GM23338 (cell line): ENCODE results near the gene CD9. TPM values are rescaled to one million over a fixed set of nuclear protein-coding genes. Genes with fewer than 3 reads are reported as not detected.

Source experiments
- ATAC-seq: fragments of 200-7000 bp; cut with Tn5 transposase; 3 replicates; pipeline ENCODE4 v1.9.1; 2020
- DNase-seq: peaks from one replicate; pipeline ENCODE4 v3.0.0-alpha.2; 2015; ENCODE audit warnings: low spot score
- H2AFZ ChIP-seq: fragments of 200-600 bp; sonication (generic); 2 replicates; pipeline ENCODE4 v1.8.0; 2016; ENCODE audit warnings: antibody characterized with exemption, mild to moderate bottlenecking, moderate library complexity
- H3F3A ChIP-seq: fragments of 200-600 bp; sonication (generic); replicated peaks from 2 replicates; pipeline ENCODE4 v1.8.0; 2017; ENCODE audit warnings: antibody characterized with exemption, mixed run types, low read depth
- H3K27ac ChIP-seq: fragments of 200-600 bp; sonication (generic); 2 replicates; pipeline ENCODE4 v1.6.1; 2016; ENCODE audit warnings: low read depth
- H3K27me3 ChIP-seq: fragments of 200-600 bp; sonication (generic); 2 replicates; pipeline ENCODE4 v1.8.0; 2016; ENCODE audit warnings: mild to moderate bottlenecking, mixed run types, moderate library complexity; ENCODE audit not compliant: insufficient read depth
- H3K36me3 ChIP-seq: fragments of 200-600 bp; sonication (generic); 2 replicates; pipeline ENCODE4 v1.8.0; 2016; ENCODE audit warnings: mild to moderate bottlenecking; ENCODE audit not compliant: insufficient read depth
- H3K4me1 ChIP-seq: fragments of 200-600 bp; sonication (generic); 2 replicates; pipeline ENCODE4 v1.8.0; 2016; ENCODE audit warnings: mild to moderate bottlenecking, moderate library complexity; ENCODE audit not compliant: insufficient read depth
- H3K4me2 ChIP-seq: fragments of 200-600 bp; sonication (generic); 2 replicates; pipeline ENCODE4 v1.7.1; 2017; ENCODE audit warnings: mixed run types
- H3K4me3 ChIP-seq: fragments of 200-600 bp; sonication (generic); 2 replicates; pipeline ENCODE4 v1.6.1; 2016; ENCODE audit warnings: mixed run types
- H3K79me2 ChIP-seq: fragments of 200-600 bp; sonication (generic); replicated peaks from 2 replicates; pipeline ENCODE4 v1.8.0; 2017; ENCODE audit warnings: mild to moderate bottlenecking; ENCODE audit not compliant: insufficient read depth
- H3K9me2 ChIP-seq: fragments of 200-600 bp; sonication (generic); 2 replicates; pipeline ENCODE4 v1.8.0; 2017; ENCODE audit not compliant: insufficient read depth
- H4K20me1 ChIP-seq: fragments of 200-600 bp; sonication (generic); replicated peaks from 2 replicates; pipeline ENCODE4 v1.8.0; 2017; ENCODE audit warnings: mild to moderate bottlenecking; ENCODE audit not compliant: insufficient read depth
- H3K27ac Mint-ChIP-seq: 2 replicates; pipeline ENCODE4 v1.8.0; 2020; ENCODE audit warnings: inconsistent platforms, mild to moderate bottlenecking, moderate library complexity, mixed read lengths
- H3K27me3 Mint-ChIP-seq: 3 replicates; pipeline ENCODE4 v1.8.0; 2022; ENCODE audit warnings: low read depth, mild to moderate bottlenecking, moderate library complexity, mixed read lengths, inconsistent platforms; ENCODE audit not compliant: insufficient read depth, poor library complexity
- H3K36me3 Mint-ChIP-seq: 3 replicates; pipeline ENCODE4 v1.8.0; 2021; ENCODE audit warnings: low read depth, mild to moderate bottlenecking, inconsistent platforms, moderate library complexity, mixed read lengths
- H3K4me1 Mint-ChIP-seq: 3 replicates; pipeline ENCODE4 v1.8.0; 2020; ENCODE audit warnings: mild to moderate bottlenecking, inconsistent platforms, mixed read lengths
- H3K4me3 Mint-ChIP-seq: 3 replicates; pipeline ENCODE4 v1.8.0; 2021; ENCODE audit warnings: moderate library complexity, mild to moderate bottlenecking, inconsistent platforms, mixed read lengths
- H3K9me3 Mint-ChIP-seq: 3 replicates; pipeline ENCODE4 v1.8.0; 2020; ENCODE audit warnings: moderate library complexity, mild to moderate bottlenecking, inconsistent platforms, mixed read lengths
- ETS1 ChIP-seq: IDR thresholded peaks from 2 replicates; pipeline ENCODE4 v1.6.1; 2016; ENCODE audit warnings: antibody characterized with exemption
- EZH2 ChIP-seq: fragments of 200-600 bp; sonication (generic); IDR thresholded peaks from one replicate; pipeline ENCODE4 v1.8.0; 2017; ENCODE audit warnings: antibody characterized with exemption, mild to moderate bottlenecking, low read depth; ENCODE audit not compliant: unreplicated experiment
- NANOG ChIP-seq: IDR thresholded peaks from 2 replicates; pipeline ENCODE4 v1.6.1; 2016; ENCODE audit warnings: antibody characterized with exemption, borderline replicate concordance
- POLR2AphosphoS5 ChIP-seq: IDR thresholded peaks from 2 replicates; pipeline ENCODE4 v1.6.1; 2016; ENCODE audit warnings: antibody characterized with exemption, low read depth
- STAT1 ChIP-seq: IDR thresholded peaks from one replicate; pipeline ENCODE4 v1.6.1; 2016; ENCODE audit warnings: antibody characterized with exemption; ENCODE audit not compliant: unreplicated experiment
- ZNF114 ChIP-seq: fragments of 250-450 bp; sonication (Bioruptor Pico); IDR thresholded peaks from 2 replicates; pipeline ENCODE4 v1.5.0; 2020; ENCODE audit warnings: mild to moderate bottlenecking, moderate library complexity
- ZNF331 ChIP-seq: fragments of 250-450 bp; sonication (Bioruptor Pico); IDR thresholded peaks from 2 replicates; pipeline ENCODE4 v1.5.0; 2020; ENCODE audit warnings: low read depth, mild to moderate bottlenecking, moderate library complexity
- polyA plus RNA-seq: library from polyadenylated mRNA; unstranded; fragments of >200 nt; fragmentation: Nextera tagmentation; extraction: Ambion mirVana; gene quantifications from 2 replicates; pipeline ENCODE4 v1.2.1, GENCODE V29; 2016
- total RNA-seq: library from RNA; depleted of rRNA; stranded (reverse); fragments of >200 nt; shearing (Covaris generic); gene quantifications from 2 replicates; pipeline ENCODE4 v1.2.3, GENCODE V29; 2014

Gene CD9
- total and polyA plus RNA-seq, 2 experiments from 2014 or later = 222 to 251 TPM

- Histone ChIP-seq H3K79me2 (no peaks in the 10 kb centered on the region), H3K4me1 (peaks cover 10% of the 10 kb centered on the region), H3K36me3 (no peaks in the 10 kb centered on the region), H3K27me3 (no peaks in the 10 kb centered on the region), H3F3A (0 out of 2 replicates have a peak, but pooled peaks cover 3% of the 10 kb centered on the region), H3K4me3 (no peak overlapping the region), H2AFZ (peak overlapping the region; percentile 72; the same call in 1 of the 2 replicates), H4K20me1 (no peaks in the 10 kb centered on the region), H3K27ac (no peak overlapping the region), H3K4me2 (no peak overlapping the region), H3K9me2 (no peaks in the 10 kb centered on the region)
- H3K4me1 Mint-ChIP-seq = peaks cover 17% of the 10 kb centered on the region
- no peak overlapping the region for H3K27ac Mint-ChIP-seq
- H3K9me3 Mint-ChIP-seq = peaks cover 4% of the 10 kb centered on the region; the same call in 1 of the 3 replicates
- H3K27me3 Mint-ChIP-seq = peaks cover 7% of the 10 kb centered on the region
- no peak for ATAC-seq
- no peak for TF ChIP-seq POLR2AphosphoS5
- TF ChIP-seq ZNF114 (CRISPR knock-in tag) = no peak
- no peak for TF ChIP-seq NANOG
- no peak for TF ChIP-seq STAT1
- TF ChIP-seq ZNF331 = no peak
- no peak for DNase-seq
- H3K36me3 Mint-ChIP-seq = no peaks in the 10 kb centered on the region; the same call in 2 of the 3 replicates
- H3K4me3 Mint-ChIP-seq = no peak overlapping the region
These were observed 62.4 kb downstream of the CD9 start for GRCh38 chr12:6262623-6263022.

GRCh38 chr12:6263931-6264330, 63.7 kb downstream of the CD9 start:
- peak overlapping the region; percentile 86 for H2AFZ ChIP-seq
- peaks cover 8% of the 10 kb centered on the region for H3K27me3 Mint-ChIP-seq
- DNase-seq (no peak), ATAC-seq (peak; percentile 44)
- no peaks in the 10 kb centered on the region for H3K9me2 ChIP-seq
- H3K4me1 ChIP-seq = peaks cover 18% of the 10 kb centered on the region
- H3K4me2 ChIP-seq = no peak overlapping the region
- no peak overlapping the region for H3K27ac ChIP-seq
- no peaks in the 10 kb centered on the region for H3K79me2 ChIP-seq
- H3F3A ChIP-seq = 0 out of 2 replicates have a peak, but pooled peaks cover 3% of the 10 kb centered on the region
- H4K20me1 ChIP-seq = no peaks in the 10 kb centered on the region
- H3K4me3 ChIP-seq = no peak overlapping the region
- no peak overlapping the region for H3K27ac Mint-ChIP-seq
- no peaks in the 10 kb centered on the region for H3K36me3 ChIP-seq
- H3K27me3 ChIP-seq = no peaks in the 10 kb centered on the region
- no peak overlapping the region for H3K4me3 Mint-ChIP-seq
- H3K36me3 Mint-ChIP-seq = no peaks in the 10 kb centered on the region; the same call in 2 of the 3 replicates
- H3K4me1 Mint-ChIP-seq = peaks cover 26% of the 10 kb centered on the region
- TF ChIP-seq ETS1 (no peak), EZH2 (no peak)
- H3K9me3 Mint-ChIP-seq = no peaks in the 10 kb centered on the region

GRCh38 chr12:6264402-6265037, 64.3 kb downstream of the CD9 start:
- no peak overlapping the region for H3K27ac ChIP-seq
- no peaks in the 10 kb centered on the region for H3K36me3 ChIP-seq
- H2AFZ ChIP-seq = peak overlapping the region; percentile 86
- H3K4me3 ChIP-seq = no peak overlapping the region
- H3K9me3 Mint-ChIP-seq = no peaks in the 10 kb centered on the region; the same call in 2 of the 3 replicates
- H3K27me3 ChIP-seq = no peaks in the 10 kb centered on the region
- peaks cover 29% of the 10 kb centered on the region for H3K4me1 Mint-ChIP-seq
- H3K4me3 Mint-ChIP-seq = no peak overlapping the region
- H3K27me3 Mint-ChIP-seq = peaks cover 8% of the 10 kb centered on the region
- no peaks in the 10 kb centered on the region for H3K79me2 ChIP-seq
- peaks cover 24% of the 10 kb centered on the region for H3K4me1 ChIP-seq
- no peak for DNase-seq
- no peaks in the 10 kb centered on the region for H3K9me2 ChIP-seq
- no peak for TF ChIP-seq EZH2
- no peak for TF ChIP-seq POLR2AphosphoS5
- TF ChIP-seq ETS1 = no peak
- TF ChIP-seq ZNF331 = no peak
- TF ChIP-seq NANOG = no peak
- ATAC-seq = no peak
- no peaks in the 10 kb centered on the region; the same call in 2 of the 3 replicates for H3K36me3 Mint-ChIP-seq
- H4K20me1 ChIP-seq = no peaks in the 10 kb centered on the region
- no peak overlapping the region for H3K4me2 ChIP-seq
- H3F3A ChIP-seq = 0 out of 2 replicates have a peak, but pooled peaks cover 3% of the 10 kb centered on the region
- H3K27ac Mint-ChIP-seq = no peak overlapping the region
